D721Med (cell line): ENCODE data around the gene CES2.

ENCODE experiments used
- DNase-seq: peaks from one replicate; pipeline ENCODE4 v3.0.0; 2011; ENCODE audit warnings: low spot score; ENCODE audit not compliant: insufficient read length
- FAIRE-seq: peaks from 2 replicates; lab custom pipeline; 2011; peaks lifted over from hg19 to GRCh38; lab: Jason Lieb, UNC
- TF ChIP-seq, protein P1 (sequence below): IDR thresholded peaks from 2 replicates; pipeline ENCODE4 v1.5.1; 2012; ENCODE audit warnings: mild to moderate bottlenecking, control low read depth; ENCODE audit not compliant: insufficient read depth; ENCODE audit errors: missing control alignments

Gene CES2

GRCh38 chr16:66948837-66949225 lies 13.5 kb downstream of the CES2 start:
- TF ChIP-seq, protein P1, sequence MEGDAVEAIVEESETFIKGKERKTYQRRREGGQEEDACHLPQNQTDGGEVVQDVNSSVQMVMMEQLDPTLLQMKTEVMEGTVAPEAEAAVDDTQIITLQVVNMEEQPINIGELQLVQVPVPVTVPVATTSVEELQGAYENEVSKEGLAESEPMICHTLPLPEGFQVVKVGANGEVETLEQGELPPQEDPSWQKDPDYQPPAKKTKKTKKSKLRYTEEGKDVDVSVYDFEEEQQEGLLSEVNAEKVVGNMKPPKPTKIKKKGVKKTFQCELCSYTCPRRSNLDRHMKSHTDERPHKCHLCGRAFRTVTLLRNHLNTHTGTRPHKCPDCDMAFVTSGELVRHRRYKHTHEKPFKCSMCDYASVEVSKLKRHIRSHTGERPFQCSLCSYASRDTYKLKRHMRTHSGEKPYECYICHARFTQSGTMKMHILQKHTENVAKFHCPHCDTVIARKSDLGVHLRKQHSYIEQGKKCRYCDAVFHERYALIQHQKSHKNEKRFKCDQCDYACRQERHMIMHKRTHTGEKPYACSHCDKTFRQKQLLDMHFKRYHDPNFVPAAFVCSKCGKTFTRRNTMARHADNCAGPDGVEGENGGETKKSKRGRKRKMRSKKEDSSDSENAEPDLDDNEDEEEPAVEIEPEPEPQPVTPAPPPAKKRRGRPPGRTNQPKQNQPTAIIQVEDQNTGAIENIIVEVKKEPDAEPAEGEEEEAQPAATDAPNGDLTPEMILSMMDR, result no peak
- DNase-seq (no peak), FAIRE-seq (no peak)

DNA sequence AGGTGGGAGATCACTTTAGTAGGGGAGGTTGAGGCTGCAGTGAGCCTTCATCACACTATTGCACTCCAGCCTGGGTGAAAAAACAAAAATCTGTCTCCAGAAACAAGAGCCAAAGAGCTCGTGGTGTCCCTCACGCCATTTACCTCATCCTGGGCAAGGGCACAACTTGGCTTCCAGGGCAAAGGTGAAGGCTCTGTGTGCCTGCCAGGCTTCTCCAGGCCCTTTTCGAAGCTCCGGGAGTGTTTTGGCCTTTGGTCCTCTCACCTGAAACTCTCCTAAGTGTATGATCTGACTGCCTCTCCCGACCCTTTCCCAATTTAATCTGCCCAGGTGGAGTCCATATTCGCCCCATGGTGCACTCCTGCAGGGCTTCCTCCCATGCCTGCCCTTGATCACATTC lies 14.2 kb downstream of the CES2 start:
- no peak for FAIRE-seq
- TF ChIP-seq, protein P1, result no peak

GRCh38 chr16:66950437-66950836 lies 15.1 kb downstream of the CES2 start:
- TF ChIP-seq, protein P1, result no peak
- DNase-seq, result no peak
- no peak for FAIRE-seq

More for the DNA sequence above, 14.2 kb downstream of the CES2 start:
- DNase-seq, result no peak

GRCh38 chr16:66950971-66951790 lies 15.9 kb downstream of the CES2 start:
- no peak for FAIRE-seq
- DNase-seq, result no peak
- TF ChIP-seq, protein P1, result no peak

GRCh38 chr16:66952430-66953110 lies 17.3 kb downstream of the CES2 start:
- DNase-seq, result no peak
- TF ChIP-seq, protein P1, result no peak
- FAIRE-seq, result no peak

GRCh38 chr16:66953462-66954096 lies 18.3 kb downstream of the CES2 start:
- FAIRE-seq, result no peak
- DNase-seq, result no peak
- TF ChIP-seq, protein P1, result no peak
